ENCODE measurements around the gene SLAMF1.
A peak's percentile ranks its signal among the peaks of the same experiment; 100 is the strongest.
"Not testable (repeated sequence)": the region's sequence is repeated elsewhere in the genome, so short reads cannot be mapped to it uniquely, and the experiment has no call there.

SLAMF1 gene

GRCh38 chr1:160665330-160666078, 18.7 kb upstream of the SLAMF1 start:
- DNase-seq (ENCODE audit: low read depth in 2 of 2, low spot score in 1 of 2): no peak

- no peak for DNase-seq (ENCODE audit: low read depth in 2 of 2, low spot score in 1 of 2)
These were observed 17.8 kb upstream of the SLAMF1 start for GRCh38 chr1:160664573-160665051.

GRCh38 chr1:160662910-160663309, 16.1 kb upstream of the SLAMF1 start:
- DNase-seq (ENCODE audit: low read depth in 2 of 2, low spot score in 1 of 2): no peak

- DNase-seq (ENCODE audit: low read depth in 2 of 2, low spot score in 1 of 2): no peak
These were observed 12.7 kb upstream of the SLAMF1 start for GRCh38 chr1:160659566-160659965.

- DNase-seq (ENCODE audit: low read depth in 2 of 2, low spot score in 1 of 2): no peak
These were observed 12.0 kb upstream of the SLAMF1 start for GRCh38 chr1:160658814-160659193.

GRCh38 chr1:160658162-160658813, 11.4 kb upstream of the SLAMF1 start:
- no peak for DNase-seq (ENCODE audit: low read depth in 2 of 2, low spot score in 1 of 2)

GRCh38 chr1:160657250-160657781, 10.5 kb upstream of the SLAMF1 start:
- DNase-seq (ENCODE audit: low read depth in 2 of 2, low spot score in 1 of 2): no peak

GRCh38 chr1:160656737-160657136, 9.9 kb upstream of the SLAMF1 start:
- DNase-seq (ENCODE audit: low read depth in 2 of 2, low spot score in 1 of 2): no peak

GRCh38 chr1:160653620-160654016, 6.8 kb upstream of the SLAMF1 start:
- no peak for DNase-seq (ENCODE audit: low read depth in 2 of 2, low spot score in 1 of 2)

GRCh38 chr1:160652924-160653619, 6.2 kb upstream of the SLAMF1 start:
- no peak for DNase-seq (ENCODE audit: low read depth in 2 of 2, low spot score in 1 of 2)

GRCh38 chr1:160652065-160652641, 5.3 kb upstream of the SLAMF1 start:
- DNase-seq (ENCODE audit: low read depth in 2 of 2, low spot score in 1 of 2): not testable (repeated sequence)

- no peak for DNase-seq (ENCODE audit: low read depth in 2 of 2, low spot score in 1 of 2)
These were observed 4.7 kb upstream of the SLAMF1 start for GRCh38 chr1:160651433-160652064.

GRCh38 chr1:160647329-160647720, 481 bp upstream of the SLAMF1 start:
- DNase-seq (ENCODE audit: low read depth in 2 of 2, low spot score in 1 of 2): no peak

- DNase-seq (ENCODE audit: low read depth in 2 of 2, low spot score in 1 of 2): no peak
These were observed 664 bp downstream of the SLAMF1 start for GRCh38 chr1:160646180-160646579.

- no peak for DNase-seq (ENCODE audit: low read depth in 2 of 2, low spot score in 1 of 2)
These were observed 1.3 kb downstream of the SLAMF1 start for GRCh38 chr1:160645386-160646130.

GRCh38 chr1:160644399-160644798, 2.4 kb downstream of the SLAMF1 start:
- DNase-seq (ENCODE audit: low read depth in 2 of 2, low spot score in 1 of 2): no peak

- DNase-seq (ENCODE audit: low read depth in 2 of 2, low spot score in 1 of 2): no peak
These were observed 3.7 kb downstream of the SLAMF1 start for GRCh38 chr1:160643138-160643537.

GRCh38 chr1:160642281-160642644, 4.6 kb downstream of the SLAMF1 start:
- DNase-seq (ENCODE audit: low read depth in 2 of 2, low spot score in 1 of 2): no peak

GRCh38 chr1:160641323-160642280, 5.2 kb downstream of the SLAMF1 start:
- DNase-seq (ENCODE audit: low read depth in 2 of 2, low spot score in 1 of 2): peak in 1 of 2 donors; percentile 22

Data from stimulated activated CD8-positive, alpha-beta memory T cell treated with anti-CD3 and anti-CD28 coated beads, Interleukin-4, amount 100 ng/mL, for 4 hours (primary cell).